ENCODE data around the gene GRIK3. TPM values are rescaled to one million over a fixed set of nuclear protein-coding genes. Genes with fewer than 3 reads are reported as not detected.

Gene GRIK3
- total and polyA plus RNA-seq, 2 donors (not counting 1 experiment from before 2014, with no cell fraction given) = not detected

GRCh38 chr1:36987276-36987675 lies 47.0 kb downstream of the GRIK3 start:
- Histone ChIP-seq H3K4me3 (replicated peaks in 1 of 4; ENCODE audit: control extremely low read depth in 1 of 4, insufficient read depth in 1 of 4, low read depth in 3 of 4, low read length in 4 of 4) (no peak overlapping the region), H3K27ac (ENCODE audit: insufficient read depth, low read length) (no peak overlapping the region), H3K4me1 (ENCODE audit: control insufficient read depth, extremely low read depth, insufficient read depth, low read length) (no peaks in the 10 kb centered on the region), H4K20me1 (ENCODE audit: control insufficient read depth, extremely low read depth, insufficient read depth, low read length) (no peaks in the 10 kb centered on the region), H3K36me3 (ENCODE audit: control insufficient read depth, insufficient read depth, low read length) (no peaks in the 10 kb centered on the region), H3K9me3 (ENCODE audit: control insufficient read depth, insufficient read depth, low read depth, low read length) (no peaks in the 10 kb centered on the region), H3K4me2 (ENCODE audit: extremely low read depth, insufficient read depth, low read length) (no peak overlapping the region), H3K79me2 (ENCODE audit: control insufficient read depth, insufficient read depth, low read length) (no peaks in the 10 kb centered on the region), H3K27me3 (ENCODE audit: control insufficient read depth, insufficient read depth, low read length) (no peaks in the 10 kb centered on the region), H3K9ac (ENCODE audit: insufficient read depth, low read length) (no peak overlapping the region), H2AFZ (ENCODE audit: low read length) (no peak overlapping the region)
- no peak for DNase-seq (ENCODE audit: low read depth in 2 of 2)
- TF ChIP-seq EZH2 (IDR thresholded peaks at IDR 0.05; ENCODE audit: low read length, missing control alignments) = no peak
- TF ChIP-seq CTCF (conservative IDR thresholded peaks at IDR 0.05 in 1 of 2, IDR thresholded peaks at IDR 0.05 in 1 of 2; ENCODE audit: low read depth in 1 of 2, low read length in 2 of 2) = no peak

GRCh38 chr1:36986241-36986985 lies 47.9 kb downstream of the GRIK3 start:
- Histone ChIP-seq H3K79me2 (ENCODE audit: control insufficient read depth, insufficient read depth, low read length) (no peaks in the 10 kb centered on the region), H2AFZ (ENCODE audit: low read length) (no peak overlapping the region), H4K20me1 (ENCODE audit: control insufficient read depth, extremely low read depth, insufficient read depth, low read length) (no peaks in the 10 kb centered on the region), H3K36me3 (ENCODE audit: control insufficient read depth, insufficient read depth, low read length) (no peaks in the 10 kb centered on the region), H3K9me3 (ENCODE audit: control insufficient read depth, insufficient read depth, low read depth, low read length) (no peaks in the 10 kb centered on the region), H3K4me3 (replicated peaks in 1 of 4; ENCODE audit: control extremely low read depth in 1 of 4, insufficient read depth in 1 of 4, low read depth in 3 of 4, low read length in 4 of 4) (no peak overlapping the region), H3K4me1 (ENCODE audit: control insufficient read depth, extremely low read depth, insufficient read depth, low read length) (no peaks in the 10 kb centered on the region), H3K27ac (ENCODE audit: insufficient read depth, low read length) (no peak overlapping the region), H3K9ac (ENCODE audit: insufficient read depth, low read length) (no peak overlapping the region), H3K4me2 (ENCODE audit: extremely low read depth, insufficient read depth, low read length) (no peak overlapping the region), H3K27me3 (ENCODE audit: control insufficient read depth, insufficient read depth, low read length) (no peaks in the 10 kb centered on the region)
- TF ChIP-seq CTCF (conservative IDR thresholded peaks at IDR 0.05 in 1 of 2, IDR thresholded peaks at IDR 0.05 in 1 of 2; ENCODE audit: low read depth in 1 of 2, low read length in 2 of 2) = no peak
- no peak for TF ChIP-seq EZH2 (IDR thresholded peaks at IDR 0.05; ENCODE audit: low read length, missing control alignments)
- no peak for DNase-seq (ENCODE audit: low read depth in 2 of 2)

- TF ChIP-seq CTCF (conservative IDR thresholded peaks at IDR 0.05 in 1 of 2, IDR thresholded peaks at IDR 0.05 in 1 of 2; ENCODE audit: low read depth in 1 of 2, low read length in 2 of 2) (no peak), EZH2 (IDR thresholded peaks at IDR 0.05; ENCODE audit: low read length, missing control alignments) (no peak)
- Histone ChIP-seq H3K9me3 (ENCODE audit: control insufficient read depth, insufficient read depth, low read depth, low read length) (no peaks in the 10 kb centered on the region), H3K4me3 (replicated peaks in 1 of 4; ENCODE audit: control extremely low read depth in 1 of 4, insufficient read depth in 1 of 4, low read depth in 3 of 4, low read length in 4 of 4) (no peak overlapping the region), H3K36me3 (ENCODE audit: control insufficient read depth, insufficient read depth, low read length) (no peaks in the 10 kb centered on the region), H3K4me1 (ENCODE audit: control insufficient read depth, extremely low read depth, insufficient read depth, low read length) (no peaks in the 10 kb centered on the region), H4K20me1 (ENCODE audit: control insufficient read depth, extremely low read depth, insufficient read depth, low read length) (no peaks in the 10 kb centered on the region), H3K27me3 (ENCODE audit: control insufficient read depth, insufficient read depth, low read length) (no peaks in the 10 kb centered on the region), H3K9ac (ENCODE audit: insufficient read depth, low read length) (no peak overlapping the region), H3K79me2 (ENCODE audit: control insufficient read depth, insufficient read depth, low read length) (no peaks in the 10 kb centered on the region), H3K4me2 (ENCODE audit: extremely low read depth, insufficient read depth, low read length) (no peak overlapping the region), H2AFZ (ENCODE audit: low read length) (no peak overlapping the region), H3K27ac (ENCODE audit: insufficient read depth, low read length) (no peak overlapping the region)
- DNase-seq (ENCODE audit: low read depth in 2 of 2) = no peak
Observed at GRCh38 chr1:36984675-36985074, 49.6 kb downstream of the GRIK3 start.

Measured in fibroblast of lung (primary cell).